Stomach (tissue), 9 donors: ENCODE measurements around the gene WSB2. TPM values are rescaled to one million over a fixed set of nuclear protein-coding genes. Genes with fewer than 3 reads are reported as not detected.
A peak's percentile ranks its signal among the peaks of the same experiment; 100 is the strongest.

Source experiments
- DNase-seq, 2 donors: peaks; one replicate each; pipeline versions ENCODE4 v3.0.0 to v3.0.0-alpha.2; 2013 to 2019
- H3K27ac ChIP-seq, 5 donors: fragments of 200-600 bp in 4 of 5; sonication (generic) in 4 of 5; one replicate each; pipeline ENCODE4 v1.5.1; 2013 to 2019; ENCODE audit warnings: mild to moderate bottlenecking in 1 of 5, moderate library complexity in 1 of 5
- H3K27me3 ChIP-seq, 3 donors: fragments of 200-600 bp; sonication (generic); one replicate each; pipeline ENCODE4 v1.5.1; 2017 to 2019; ENCODE audit warnings: mixed run types in 1 of 3
- H3K36me3 ChIP-seq, 4 donors: fragments of 200-600 bp; sonication (generic); 1 replicate in 3 of 4; 2 replicates in 1 of 4; pipeline ENCODE4 v1.5.1; 2016 to 2019
- H3K4me1 ChIP-seq, 4 donors: fragments of 200-600 bp; sonication (generic); one replicate each; pipeline ENCODE4 v1.5.1; 2016 to 2019
- H3K4me3 ChIP-seq, 4 donors: fragments of 200-600 bp; sonication (generic) in 3 of 4; one replicate each; pipeline ENCODE4 v1.5.1; 2016 to 2019; ENCODE audit warnings: mild to moderate bottlenecking in 1 of 4
- H3K9me3 ChIP-seq, 4 donors: fragments of 200-600 bp; sonication (generic); one replicate each; pipeline ENCODE4 v1.5.1; 2016 to 2019
- EP300 ChIP-seq: sonication (generic); formaldehyde crosslinking; IDR thresholded peaks from one replicate; pipeline ENCODE4 v1.6.1; 2017; ENCODE audit warnings: antibody characterized with exemption
- POLR2A ChIP-seq, 4 donors: fragments of 450-650 bp; IDR thresholded peaks; one replicate each; pipeline ENCODE4 v1.6.1; 2016; ENCODE audit warnings: antibody characterized with exemption in 4 of 4, control low read depth in 2 of 4, mild to moderate bottlenecking in 1 of 4, moderate library complexity in 1 of 4
- POLR2AphosphoS5 ChIP-seq, 3 donors: sonication (generic); formaldehyde crosslinking; IDR thresholded peaks; one replicate each; pipeline ENCODE4 v1.6.1; 2016; ENCODE audit warnings: antibody characterized with exemption in 3 of 3
- WGBS, 5 donors: extraction: QIAGEN DNeasy Blood & Tissue Kit in 3 of 5; methylation state at CpG; one replicate each; pipeline versions ENCODE4 v1.1.5 to v1.1.7; 2013 to 2018; 5-methylcytosine and 5-hydroxymethylcytosine counted together
- intact Hi-C: fragments of 100-400 bp; cut with DNase I; formaldehyde crosslinking; loops from one replicate; pipeline ENCODE4 v1.15.1; 2023; ENCODE audit warnings: low total_unique reads
- polyA plus RNA-seq, 3 donors: library from polyadenylated mRNA; stranded (reverse); fragments of 200-250 nt; gene quantifications; one replicate each; pipeline ENCODE4 v1.2.3, GENCODE V29; 2013
- total RNA-seq, 5 donors: library from RNA; depleted of rRNA; stranded (reverse); fragments of >200 nt; gene quantifications; one replicate each; pipeline versions ENCODE4 v1.1.0 to v1.2.3, GENCODE V29; 2014 to 2016
- TF ChIP-seq, protein P1 (sequence below), 7 experiments: fragments of 450-650 bp in 4 of 7; fragments of 200-600 bp in 3 of 7; sonication (generic) in 3 of 7; IDR thresholded peaks; one replicate each; pipeline ENCODE4 v1.5.1; 2016 to 2019; ENCODE audit warnings: antibody characterized with exemption in 7 of 7, control low read depth in 2 of 7, mild to moderate bottlenecking in 1 of 7
- donor health status: healthy with polysubstance abuse.
- donor health status: Bipolar disorder and iron deficiency.
- donor health status: healthy.

The WSB2 gene
- total and polyA plus RNA-seq, 8 donors = 32.4 to 110 (median 79.9) TPM

DNA sequence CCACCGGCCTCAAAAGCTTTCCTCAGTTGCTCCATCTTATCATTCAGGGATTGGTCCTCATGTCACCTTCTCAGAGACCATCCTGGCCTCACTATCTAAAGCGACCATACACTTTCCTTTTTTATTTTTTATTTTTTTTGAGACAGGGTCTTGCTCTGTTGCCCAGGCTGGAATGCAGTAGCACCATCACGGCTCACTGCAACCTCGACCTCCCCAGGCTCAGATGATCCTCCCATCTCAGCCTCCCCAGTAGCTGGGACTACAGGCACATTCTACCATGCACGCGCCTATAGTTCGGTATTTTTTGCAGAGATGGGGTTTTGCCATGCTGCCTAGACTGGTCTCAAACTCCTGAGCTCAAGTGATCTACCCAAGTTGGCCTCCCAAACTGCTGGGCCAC lies 2.8 kb downstream of the WSB2 start:
- Histone ChIP-seq H3K4me3 (no peak overlapping the region), H3K4me1 (peaks cover 35 to 84% (median 74%) of the 10 kb centered on the region in 4 donors), H3K9me3 (no peaks in the 10 kb centered on the region), H3K27ac (peak overlapping the region in 3 of 5 donors; percentile 97 to 99 (median 99)), H3K27me3 (no peaks in the 10 kb centered on the region), H3K36me3 (no peaks in the 10 kb centered on the region)
- TF ChIP-seq POLR2A (IDR thresholded peaks at IDR 0.05) (no peak), EP300 (no peak), POLR2AphosphoS5 (IDR thresholded peaks at IDR 0.05) (no peak)
- TF ChIP-seq, protein P1, sequence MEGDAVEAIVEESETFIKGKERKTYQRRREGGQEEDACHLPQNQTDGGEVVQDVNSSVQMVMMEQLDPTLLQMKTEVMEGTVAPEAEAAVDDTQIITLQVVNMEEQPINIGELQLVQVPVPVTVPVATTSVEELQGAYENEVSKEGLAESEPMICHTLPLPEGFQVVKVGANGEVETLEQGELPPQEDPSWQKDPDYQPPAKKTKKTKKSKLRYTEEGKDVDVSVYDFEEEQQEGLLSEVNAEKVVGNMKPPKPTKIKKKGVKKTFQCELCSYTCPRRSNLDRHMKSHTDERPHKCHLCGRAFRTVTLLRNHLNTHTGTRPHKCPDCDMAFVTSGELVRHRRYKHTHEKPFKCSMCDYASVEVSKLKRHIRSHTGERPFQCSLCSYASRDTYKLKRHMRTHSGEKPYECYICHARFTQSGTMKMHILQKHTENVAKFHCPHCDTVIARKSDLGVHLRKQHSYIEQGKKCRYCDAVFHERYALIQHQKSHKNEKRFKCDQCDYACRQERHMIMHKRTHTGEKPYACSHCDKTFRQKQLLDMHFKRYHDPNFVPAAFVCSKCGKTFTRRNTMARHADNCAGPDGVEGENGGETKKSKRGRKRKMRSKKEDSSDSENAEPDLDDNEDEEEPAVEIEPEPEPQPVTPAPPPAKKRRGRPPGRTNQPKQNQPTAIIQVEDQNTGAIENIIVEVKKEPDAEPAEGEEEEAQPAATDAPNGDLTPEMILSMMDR (IDR thresholded peaks at IDR 0.05) = no peak
- DNase-seq = no peak
- WGBS, 5 donors = 87 to 95% (median 91%) methylated on average over 7 of the region's 7 CpGs
- intact Hi-C loops = no loop called here

DNA sequence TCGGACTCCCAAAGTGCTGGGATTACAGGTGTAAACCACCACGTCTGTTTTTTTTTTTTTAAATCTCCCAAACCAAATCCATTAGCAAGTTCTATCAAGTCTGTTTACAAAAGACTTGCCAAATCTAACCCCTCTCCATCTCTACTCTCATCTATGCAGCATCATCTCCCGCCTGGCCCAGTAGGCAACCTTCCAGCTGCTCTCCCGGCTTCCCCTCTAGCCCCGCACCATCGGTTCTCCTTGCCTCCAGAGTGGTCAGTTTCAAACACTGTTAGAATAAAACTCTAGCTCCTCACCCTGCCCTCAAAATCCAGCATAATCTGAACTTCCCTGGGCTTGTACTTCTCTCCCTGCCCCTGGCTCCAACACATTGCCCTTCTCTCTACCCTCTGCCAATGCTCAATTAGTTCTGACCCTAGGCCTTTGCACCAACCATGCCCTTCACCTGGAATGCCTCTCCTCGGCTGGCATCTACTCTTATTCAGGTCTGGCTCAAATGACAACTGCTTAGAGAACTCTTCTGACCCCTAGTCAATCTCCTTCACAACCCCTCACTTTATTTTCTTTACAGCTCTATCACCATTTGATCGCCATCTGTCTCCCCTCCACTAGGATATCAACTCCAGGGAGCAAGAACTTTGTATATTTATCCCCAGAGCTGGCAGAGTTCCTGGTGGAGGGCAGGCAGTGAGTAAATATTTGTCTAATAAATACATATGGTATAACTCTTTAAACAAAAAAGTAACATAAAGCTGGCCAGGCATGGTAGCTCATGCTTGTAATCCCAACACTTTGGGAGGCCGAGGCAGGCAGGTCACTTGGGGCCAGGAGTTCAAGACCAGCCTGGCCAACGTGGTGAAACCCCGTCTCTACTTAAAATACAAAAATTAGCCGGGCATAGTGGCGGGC lies 4.9 kb downstream of the WSB2 start:
- intact Hi-C loops = no loop called here
- Histone ChIP-seq H3K4me1 (peaks cover 54 to 92% (median 81%) of the 10 kb centered on the region in 4 donors), H3K27ac (peak overlapping the region; percentile 35 to 79 (median 66)), H3K36me3 (peaks cover 6 to 11% (median 10%) of the 10 kb centered on the region in 4 donors), H3K9me3 (no peaks in the 10 kb centered on the region), H3K4me3 (no peak overlapping the region), H3K27me3 (no peaks in the 10 kb centered on the region)
- WGBS, 5 donors = 38 to 50% (median 48%) methylated on average over 13 of the region's 13 CpGs
- TF ChIP-seq, protein P1 (IDR thresholded peaks at IDR 0.05) = no peak
- TF ChIP-seq POLR2A (IDR thresholded peaks at IDR 0.05) (no peak), EP300 (no peak), POLR2AphosphoS5 (IDR thresholded peaks at IDR 0.05) (no peak)
- peak; percentile 49 to 63 for DNase-seq

DNA sequence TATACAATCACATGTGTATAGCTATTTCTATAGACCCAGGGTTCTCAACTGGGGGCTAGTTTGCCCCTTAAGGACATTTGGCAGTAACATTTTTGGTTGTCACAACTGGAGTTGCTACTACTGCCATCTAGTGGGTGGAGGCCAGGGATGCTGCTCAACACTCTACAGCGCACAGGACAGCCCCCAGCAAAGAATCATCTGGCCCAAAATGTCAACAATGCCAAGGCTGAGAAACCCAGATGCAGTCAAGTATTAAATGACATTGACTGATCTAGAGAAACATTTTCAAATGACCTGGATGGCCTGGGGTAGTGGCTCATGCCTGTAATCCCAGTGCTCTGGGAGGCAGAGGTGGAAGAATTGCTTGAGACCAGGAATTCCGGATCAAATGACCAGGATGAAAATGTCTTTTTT lies 5.8 kb downstream of the WSB2 start:
- 33 to 53% (median 47%) methylated on average over 2 of the region's 2 CpGs for WGBS, 5 donors
- H3K4me1 ChIP-seq = peaks cover 54 to 90% (median 79%) of the 10 kb centered on the region in 4 donors
- peak overlapping the region in 3 of 5 donors; percentile 60 to 79 (median 70) for H3K27ac ChIP-seq
- H3K9me3 ChIP-seq = no peaks in the 10 kb centered on the region
- DNase-seq = peak; percentile 43 to 78
- H3K4me3 ChIP-seq = no peak overlapping the region
- H3K27me3 ChIP-seq = no peaks in the 10 kb centered on the region
- TF ChIP-seq, protein P1 (IDR thresholded peaks at IDR 0.05) = peak in 3 of 7 experiments; percentile 29 to 49 (median 36)
- no peak for TF ChIP-seq POLR2AphosphoS5 (IDR thresholded peaks at IDR 0.05)
- intact Hi-C loops = no loop called here
- H3K36me3 ChIP-seq = peaks cover 15 to 21% (median 19%) of the 10 kb centered on the region in 4 donors

DNA sequence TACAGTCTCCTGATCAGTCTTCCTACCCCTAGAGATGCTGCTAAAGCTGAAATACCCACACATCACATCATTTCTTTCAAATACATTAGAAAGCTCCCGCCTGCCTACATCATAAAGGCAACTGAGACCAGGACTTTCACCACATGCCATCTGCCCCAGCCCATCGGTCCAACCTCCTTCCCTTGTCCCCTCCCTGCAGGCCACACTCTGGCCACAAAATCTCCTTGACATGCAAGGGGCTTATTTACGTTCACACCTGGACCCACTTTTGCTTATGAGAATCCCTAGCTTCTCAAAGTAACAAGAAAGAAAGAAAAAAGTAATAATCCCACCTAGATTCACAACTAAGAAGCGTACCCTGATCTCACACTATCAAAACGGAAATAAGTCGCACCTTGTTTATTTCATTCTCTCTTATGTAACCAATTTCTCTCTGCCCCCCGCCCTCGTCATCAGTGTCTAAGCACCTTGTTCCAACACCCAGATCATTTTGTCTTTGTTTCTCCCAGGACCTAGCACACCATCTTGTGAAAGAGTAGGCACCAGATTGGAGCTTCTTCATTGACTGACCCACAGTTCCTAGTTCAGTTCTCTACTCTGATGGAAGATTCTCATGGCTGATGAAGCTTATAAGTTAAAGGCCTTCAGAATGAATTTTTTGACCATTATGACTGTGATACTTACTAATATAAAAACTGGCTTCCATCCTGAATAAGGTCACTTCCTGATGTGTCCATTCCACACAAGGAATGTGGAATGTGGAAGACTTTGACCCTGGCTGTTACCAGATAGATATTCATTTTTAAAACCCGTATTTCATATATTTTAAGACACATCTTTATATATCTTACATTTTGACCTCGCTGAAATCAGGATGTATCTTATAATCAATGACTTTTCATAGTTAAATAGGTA lies 7.7 kb downstream of the WSB2 start:
- no peak for DNase-seq
- TF ChIP-seq EP300 (no peak), POLR2A (IDR thresholded peaks at IDR 0.05) (no peak), POLR2AphosphoS5 (IDR thresholded peaks at IDR 0.05) (no peak)
- TF ChIP-seq, protein P1 (IDR thresholded peaks at IDR 0.05) = no peak
- no peak overlapping the region for H3K4me3 ChIP-seq
- 77 to 90% (median 83%) methylated on average over 10 of the region's 10 CpGs for WGBS, 5 donors
- H3K4me1 ChIP-seq = peaks cover 54 to 71% (median 65%) of the 10 kb centered on the region in 4 donors
- H3K36me3 ChIP-seq = peaks cover 19 to 39% (median 36%) of the 10 kb centered on the region in 4 donors
- intact Hi-C loops = no loop called here
- peak overlapping the region; percentile 72 to 87 (median 83) for H3K27ac ChIP-seq
- no peaks in the 10 kb centered on the region for H3K27me3 ChIP-seq
- no peaks in the 10 kb centered on the region for H3K9me3 ChIP-seq
